HepG2 (cell line): ENCODE results near the gene HS3ST4. TPM values are rescaled to one million over a fixed set of nuclear protein-coding genes. Genes with fewer than 3 reads are reported as not detected.

Experiments
- ATAC-seq: fragments of 200-7000 bp; cut with Tn5 transposase; 3 replicates; pipeline ENCODE4 v1.9.1; 2020; ENCODE audit warnings: mild to moderate bottlenecking, moderate library complexity
- BruUV-seq: library from RNA; stranded (reverse); fragments of 400-500 nt; replicated peaks from 2 replicates; lab custom pipeline; 2021; lab: Mats Ljungman, UMichigan
- CTCF ChIA-PET: fragments of 300-600 bp; formaldehyde crosslinking; extraction: SDS; loops from one replicate; lab custom pipeline; 2021; ENCODE audit warnings: low total read pairs, inconsistent platforms, low intra/inter-chr PET ratio; lab: Yijun Ruan, JAX
- POLR2A ChIA-PET: fragments of 350-600 bp; sonication (Branson Sonifier 250); formaldehyde crosslinking; loops from one replicate; lab custom pipeline; 2020; ENCODE audit warnings: antibody characterized with exemption, inconsistent platforms; lab: Yijun Ruan, JAX
- DNase-seq: peaks from one replicate; pipeline ENCODE4 v3.0.0-alpha.2; 2015; ENCODE audit warnings: low spot score
- FAIRE-seq: peaks from 3 replicates; lab custom pipeline; 2011; peaks lifted over from hg19 to GRCh38; lab: Jason Lieb, UNC
- H2AFZ ChIP-seq: one replicate; pipeline ENCODE4 v1.6.1; 2011; ENCODE audit warnings: low read length, inconsistent platforms
- H3K27ac ChIP-seq: fragments of 300-600 bp; 3 replicates; pipeline ENCODE4 v1.8.0; 2011; ENCODE audit warnings: mixed run types, mild to moderate bottlenecking, mixed read lengths, low read length, inconsistent platforms; ENCODE audit not compliant: insufficient read depth; ENCODE audit errors: extremely low read length
- H3K27me3 ChIP-seq, 2 experiments: fragments of 200-600 bp in 1 of 2; 2 replicates in 1 of 2; 3 replicates in 1 of 2; pipeline versions ENCODE4 v1.6.0 to v1.8.0; 2011; ENCODE audit warnings: low read length in 2 of 2, mild to moderate bottlenecking in 2 of 2, moderate library complexity in 2 of 2, inconsistent platforms in 1 of 2; ENCODE audit not compliant: insufficient read depth in 2 of 2, control insufficient read depth in 1 of 2
- H3K36me3 ChIP-seq, 2 experiments: fragments of 200-600 bp in 1 of 2; replicated peaks in 1 of 2; 2 replicates in 1 of 2; 3 replicates in 1 of 2; pipeline versions ENCODE4 v1.5.1 to v1.8.0; 2011; ENCODE audit warnings: low read length in 2 of 2, inconsistent platforms in 1 of 2; ENCODE audit not compliant: insufficient read depth in 2 of 2, control insufficient read depth in 1 of 2
- H3K4me1 ChIP-seq: 2 replicates; pipeline ENCODE4 v1.5.1; 2012; ENCODE audit warnings: low read length, inconsistent platforms; ENCODE audit not compliant: insufficient read depth
- H3K4me2 ChIP-seq: 2 replicates; pipeline ENCODE4 v1.6.0; 2011; ENCODE audit warnings: low read depth, low read length, inconsistent platforms
- H3K4me3 ChIP-seq, 3 experiments: fragments of 200-600 bp in 1 of 3; sonication (generic), shearing (Covaris generic) in 1 of 3; replicated peaks in 1 of 3; 2 replicates each; pipeline ENCODE4 v1.5.1; 2011 to 2016; ENCODE audit warnings: low read length in 3 of 3, inconsistent platforms in 2 of 3, low read depth in 2 of 3, mild to moderate bottlenecking in 2 of 3, control low read depth in 1 of 3, mixed read lengths in 1 of 3; ENCODE audit not compliant: insufficient read depth in 1 of 3
- H3K79me2 ChIP-seq: one replicate; pipeline ENCODE4 v1.6.1; 2011; ENCODE audit warnings: low read length, inconsistent platforms; ENCODE audit not compliant: insufficient read depth
- H3K9ac ChIP-seq: 2 replicates; pipeline ENCODE4 v1.6.0; 2011; ENCODE audit warnings: mild to moderate bottlenecking, low read depth, low read length, inconsistent platforms; ENCODE audit not compliant: insufficient read depth
- H3K9me3 ChIP-seq: 2 replicates; pipeline ENCODE4 v1.5.1; 2012; ENCODE audit warnings: mild to moderate bottlenecking, low read length
- H4K20me1 ChIP-seq: 2 replicates; pipeline ENCODE4 v1.6.0; 2011; ENCODE audit warnings: inconsistent platforms, mild to moderate bottlenecking, low read length, moderate library complexity; ENCODE audit not compliant: insufficient read depth
- GATA4 ChIP-seq: sonication (generic); IDR thresholded peaks from 2 replicates; pipeline ENCODE4 v1.6.1; 2016; ENCODE audit warnings: antibody characterized with exemption, low read depth, borderline replicate concordance
- HOXA3 ChIP-seq: sonication (generic); formaldehyde crosslinking; IDR thresholded peaks from 2 replicates; pipeline ENCODE4 v1.5.0; 2020; ENCODE audit warnings: missing genetic modification reagents
- IRF2 ChIP-seq: IDR thresholded peaks from 2 replicates; pipeline ENCODE4 v1.6.1; 2018; ENCODE audit warnings: missing genetic modification reagents, missing compliant biosample characterization
- POLR2G ChIP-seq: fragments of 200-400 bp; formaldehyde crosslinking; IDR thresholded peaks from 2 replicates; pipeline ENCODE4 v1.6.1; 2018; ENCODE audit warnings: mild to moderate bottlenecking, low read depth, low read length, moderate library complexity
- RAD21 ChIP-seq: fragments of 450-650 bp; formaldehyde crosslinking; IDR thresholded peaks from 2 replicates; pipeline ENCODE4 v1.5.0; 2020; ENCODE audit warnings: mild to moderate bottlenecking
- TEAD3 ChIP-seq: optimal IDR thresholded peaks from 2 replicates; pipeline ENCODE3; 2016; ENCODE audit warnings: borderline replicate concordance
- ZFP36L1 ChIP-seq: sonication (generic); formaldehyde crosslinking; IDR thresholded peaks from 2 replicates; pipeline ENCODE4 v1.8.0; 2022; ENCODE audit warnings: mild to moderate bottlenecking, missing genetic modification reagents, moderate library complexity
- ZNF274 ChIP-seq: sonication (generic); formaldehyde crosslinking; IDR thresholded peaks from 2 replicates; pipeline ENCODE4 v1.5.1; 2020; ENCODE audit warnings: mild to moderate bottlenecking, missing genetic modification reagents
- ZNF337 ChIP-seq: sonication (generic); formaldehyde crosslinking; IDR thresholded peaks from 2 replicates; pipeline ENCODE4 v1.5.1; 2020; ENCODE audit warnings: missing genetic modification reagents, low read depth, mild to moderate bottlenecking, borderline replicate concordance
- WGBS: methylation state at CpG from one replicate; pipeline ENCODE4 v1.1.6; 2017; ENCODE audit warnings: low lambda C conversion rate; 5-methylcytosine and 5-hydroxymethylcytosine counted together
- in situ Hi-C: cut with HindIII; loops from 2 replicates; pipeline ENCODE4 v1.10.0; 2017; ENCODE audit warnings: low pct_unique_long_range_greater_than_20kb; ENCODE audit not compliant: extremely low pct_ligation_motif_present
- intact Hi-C: fragments of 100-400 bp; cut with micrococcal nuclease; formaldehyde crosslinking; loops from one replicate; pipeline ENCODE4 v1.10.0; 2022; ENCODE audit not compliant: unreplicated experiment
- polyA plus RNA-seq, 8 experiments: library from polyadenylated mRNA; depleted of rRNA in 3 of 8; stranded (reverse) in 7 of 8; unstranded in 1 of 8; fragments of >200 nt; fragmentation: Illumina TruSeq in 4 of 8; extraction: Trizol in 4 of 8; gene quantifications; 2 replicates each; pipeline versions ENCODE4 v1.2.1 to v1.2.3, GENCODE V29; 2011 to 2016; ENCODE audit warnings: low read depth in 4 of 8, missing spikeins in 1 of 8, mixed read lengths in 1 of 8; ENCODE audit not compliant: insufficient read depth in 1 of 8
- total RNA-seq, 5 experiments: library from RNA; depleted of rRNA; stranded (reverse); fragments of >200 nt; fragmentation: Illumina TruSeq; extraction: Trizol; gene quantifications; 2 replicates each; pipeline ENCODE4 v1.2.3, GENCODE V29; 2016; ENCODE audit warnings: low read depth in 1 of 5
- TF ChIP-seq, protein P1 (sequence below): sonication (generic); formaldehyde crosslinking; IDR thresholded peaks from 2 replicates; pipeline ENCODE4 v1.8.1; 2023; ENCODE audit warnings: mild to moderate bottlenecking, moderate library complexity, missing genetic modification reagents
- TF ChIP-seq, protein P2 (sequence below): sonication (generic); formaldehyde crosslinking; IDR thresholded peaks from 2 replicates; pipeline ENCODE4 v1.4.0; 2020; ENCODE audit warnings: missing genetic modification reagents
- TF ChIP-seq, protein P3 (sequence below): sonication (generic); formaldehyde crosslinking; IDR thresholded peaks from 2 replicates; pipeline ENCODE4 v1.5.0; 2020; ENCODE audit warnings: missing genetic modification reagents, mild to moderate bottlenecking, borderline replicate concordance

HS3ST4 gene
- total and polyA plus RNA-seq, 2 of the 13 experiments (the other 11 are each of a cell fraction or from before 2014, with no cell fraction given): not detected

- intact Hi-C loops: no loop called here
- Histone ChIP-seq H3K4me2 (no peak overlapping the region), H3K79me2 (no peaks in the 10 kb centered on the region), H3K9ac (no peak overlapping the region), H3K27ac (no peak overlapping the region), H3K36me3 (no peaks in the 10 kb centered on the region), H3K4me3 (no peak overlapping the region), H3K4me1 (no peaks in the 10 kb centered on the region), H3K27me3 (no peaks in the 10 kb centered on the region), H2AFZ (no peak overlapping the region), H3K9me3 (no peaks in the 10 kb centered on the region), H4K20me1 (no peaks in the 10 kb centered on the region)
- TF ChIP-seq, protein P1, sequence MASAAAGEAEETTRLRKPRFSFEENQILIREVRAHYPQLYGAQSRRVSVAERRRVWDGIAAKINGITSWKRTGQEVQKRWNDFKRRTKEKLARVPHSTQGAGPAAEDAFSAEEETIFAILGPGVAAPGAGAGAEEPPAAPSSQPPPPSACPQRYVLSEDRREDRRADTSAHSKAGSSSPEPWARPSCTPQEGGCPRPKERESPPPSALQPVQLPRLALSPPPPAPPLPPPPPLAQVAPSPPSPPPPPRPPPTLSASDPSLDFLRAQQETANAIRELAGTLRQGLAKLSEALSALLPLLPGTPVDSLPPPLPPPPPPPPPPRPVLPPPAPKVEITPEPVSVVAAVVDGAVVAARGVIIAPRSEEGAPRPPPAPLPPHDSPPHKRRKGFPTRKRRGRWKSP (CRISPR knock-in tag): no peak
- DNase-seq (no peak), FAIRE-seq (no peak), ATAC-seq (no peak)
- WGBS: 53% methylated on average over 9 of the region's 9 CpGs
- ChIA-PET POLR2A (no interaction called here), CTCF (no interaction called here)
- no TSS peak for BruUV-seq
- in situ Hi-C loops: no loop called here
These were observed 335.1 kb downstream of the HS3ST4 start for GRCh38 chr16:26026709-26027450.

- no peak for ATAC-seq
- no peak overlapping the region for H3K27ac ChIP-seq
- H2AFZ ChIP-seq: no peak overlapping the region
- H4K20me1 ChIP-seq: no peaks in the 10 kb centered on the region
- H3K4me1 ChIP-seq: no peaks in the 10 kb centered on the region
- ChIA-PET POLR2A (no interaction called here), CTCF (no interaction called here)
- intact Hi-C loops: no loop called here
- in situ Hi-C loops: no loop called here
- no peak overlapping the region for H3K4me2 ChIP-seq
- no TSS peak for BruUV-seq
- H3K79me2 ChIP-seq: no peaks in the 10 kb centered on the region
- H3K9ac ChIP-seq: no peak overlapping the region
- no peaks in the 10 kb centered on the region for H3K27me3 ChIP-seq
- H3K9me3 ChIP-seq: no peaks in the 10 kb centered on the region
- DNase-seq: no peak
- no peak for FAIRE-seq
- no peak overlapping the region for H3K4me3 ChIP-seq
- 13% methylated on average over 9 of the region's 9 CpGs for WGBS
- no peaks in the 10 kb centered on the region for H3K36me3 ChIP-seq
- TF ChIP-seq ZNF274: no peak
- TF ChIP-seq, protein P2, sequence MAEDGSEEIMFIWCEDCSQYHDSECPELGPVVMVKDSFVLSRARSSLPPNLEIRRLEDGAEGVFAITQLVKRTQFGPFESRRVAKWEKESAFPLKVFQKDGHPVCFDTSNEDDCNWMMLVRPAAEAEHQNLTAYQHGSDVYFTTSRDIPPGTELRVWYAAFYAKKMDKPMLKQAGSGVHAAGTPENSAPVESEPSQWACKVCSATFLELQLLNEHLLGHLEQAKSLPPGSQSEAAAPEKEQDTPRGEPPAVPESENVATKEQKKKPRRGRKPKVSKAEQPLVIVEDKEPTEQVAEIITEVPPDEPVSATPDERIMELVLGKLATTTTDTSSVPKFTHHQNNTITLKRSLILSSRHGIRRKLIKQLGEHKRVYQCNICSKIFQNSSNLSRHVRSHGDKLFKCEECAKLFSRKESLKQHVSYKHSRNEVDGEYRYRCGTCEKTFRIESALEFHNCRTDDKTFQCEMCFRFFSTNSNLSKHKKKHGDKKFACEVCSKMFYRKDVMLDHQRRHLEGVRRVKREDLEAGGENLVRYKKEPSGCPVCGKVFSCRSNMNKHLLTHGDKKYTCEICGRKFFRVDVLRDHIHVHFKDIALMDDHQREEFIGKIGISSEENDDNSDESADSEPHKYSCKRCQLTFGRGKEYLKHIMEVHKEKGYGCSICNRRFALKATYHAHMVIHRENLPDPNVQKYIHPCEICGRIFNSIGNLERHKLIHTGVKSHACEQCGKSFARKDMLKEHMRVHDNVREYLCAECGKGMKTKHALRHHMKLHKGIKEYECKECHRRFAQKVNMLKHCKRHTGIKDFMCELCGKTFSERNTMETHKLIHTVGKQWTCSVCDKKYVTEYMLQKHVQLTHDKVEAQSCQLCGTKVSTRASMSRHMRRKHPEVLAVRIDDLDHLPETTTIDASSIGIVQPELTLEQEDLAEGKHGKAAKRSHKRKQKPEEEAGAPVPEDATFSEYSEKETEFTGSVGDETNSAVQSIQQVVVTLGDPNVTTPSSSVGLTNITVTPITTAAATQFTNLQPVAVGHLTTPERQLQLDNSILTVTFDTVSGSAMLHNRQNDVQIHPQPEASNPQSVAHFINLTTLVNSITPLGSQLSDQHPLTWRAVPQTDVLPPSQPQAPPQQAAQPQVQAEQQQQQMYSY (CRISPR knock-in tag): no peak
- TF ChIP-seq ZFP36L1 (CRISPR knock-in tag): no peak
- no peak for TF ChIP-seq HOXA3 (CRISPR knock-in tag)
- TF ChIP-seq, protein P3, sequence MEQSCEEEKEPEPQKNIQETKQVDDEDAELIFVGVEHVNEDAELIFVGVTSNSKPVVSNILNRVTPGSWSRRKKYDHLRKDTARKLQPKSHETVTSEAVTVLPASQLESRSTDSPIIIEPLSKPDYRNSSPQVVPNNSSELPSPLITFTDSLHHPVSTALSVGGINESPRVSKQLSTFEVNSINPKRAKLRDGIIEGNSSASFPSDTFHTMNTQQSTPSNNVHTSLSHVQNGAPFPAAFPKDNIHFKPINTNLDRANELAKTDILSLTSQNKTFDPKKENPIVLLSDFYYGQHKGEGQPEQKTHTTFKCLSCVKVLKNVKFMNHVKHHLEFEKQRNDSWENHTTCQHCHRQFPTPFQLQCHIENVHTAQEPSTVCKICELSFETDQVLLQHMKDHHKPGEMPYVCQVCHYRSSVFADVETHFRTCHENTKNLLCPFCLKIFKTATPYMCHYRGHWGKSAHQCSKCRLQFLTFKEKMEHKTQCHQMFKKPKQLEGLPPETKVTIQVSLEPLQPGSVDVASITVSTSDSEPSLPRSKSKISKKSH (CRISPR knock-in tag): no peak
- no peak for TF ChIP-seq GATA4
- TF ChIP-seq RAD21 (CRISPR knock-in tag): no peak
- TF ChIP-seq POLR2G: no peak
- no peak for TF ChIP-seq ZNF337 (CRISPR knock-in tag)
- TF ChIP-seq TEAD3 (CRISPR knock-in tag): no peak
- TF ChIP-seq IRF2 (CRISPR knock-in tag): no peak
These were observed 339.5 kb downstream of the HS3ST4 start for GRCh38 chr16:26031286-26031685.
